K562 (cell line): ENCODE data around the gene MEDAG. TPM values are rescaled to one million over a fixed set of nuclear protein-coding genes. Genes with fewer than 3 reads are reported as not detected.

Experiments used
- ATAC-seq: fragments of 200-7000 bp; cut with Tn5 transposase; 3 replicates; pipeline ENCODE4 v1.9.1; 2020; ENCODE audit warnings: moderate library complexity
- BruUV-seq: library from RNA; stranded (reverse); fragments of 400-500 nt; replicated peaks from 2 replicates; lab custom pipeline; 2021; lab: Mats Ljungman, UMichigan
- CTCF ChIA-PET: fragments of 300-600 bp; formaldehyde crosslinking; extraction: SDS; loops from one replicate; lab custom pipeline; 2021; ENCODE audit warnings: low intra/inter-chr PET ratio; lab: Yijun Ruan, JAX
- POLR2A ChIA-PET: fragments of 300-600, 350-650 bp; sonication (Branson Sonifier 250); formaldehyde crosslinking; extraction: SDS; loops from one replicate; lab custom pipeline; 2021; ENCODE audit warnings: antibody characterized with exemption, inconsistent platforms; lab: Yijun Ruan, JAX
- DNase-seq, 4 experiments: peaks; one replicate each; pipeline versions ENCODE4 v3.0.0 to v3.0.0-alpha.2; 2011 to 2018; ENCODE audit warnings: low spot score in 3 of 4, mixed read lengths in 3 of 4; ENCODE audit errors: extremely low read depth in 1 of 4
- FAIRE-seq: peaks from 2 replicates; lab custom pipeline; 2011; peaks lifted over from hg19 to GRCh38; lab: Jason Lieb, UNC
- H2AFZ ChIP-seq: 2 replicates; pipeline ENCODE4 v1.6.0; 2011; ENCODE audit warnings: low read depth, low read length, control low read depth, inconsistent platforms
- H3K27ac ChIP-seq: fragments of 200-600 bp; 3 replicates; pipeline ENCODE4 v1.8.0; 2011; ENCODE audit warnings: low read depth, mild to moderate bottlenecking, control low read depth, inconsistent platforms, low read length, moderate library complexity, mixed read lengths; ENCODE audit errors: extremely low read depth
- H3K27me3 ChIP-seq, 2 experiments: fragments of 300-600 bp in 1 of 2; 2 replicates in 1 of 2; 3 replicates in 1 of 2; pipeline versions ENCODE4 v1.6.0 to v1.8.0; 2011; ENCODE audit warnings: inconsistent platforms in 2 of 2, low read length in 2 of 2, mild to moderate bottlenecking in 1 of 2, mixed read lengths in 1 of 2, moderate library complexity in 1 of 2; ENCODE audit not compliant: control insufficient read depth in 2 of 2, insufficient read depth in 2 of 2
- H3K36me3 ChIP-seq: fragments of 300-600 bp; 3 replicates; pipeline ENCODE4 v1.8.0; 2011; ENCODE audit warnings: mild to moderate bottlenecking, low read length, inconsistent platforms; ENCODE audit not compliant: control insufficient read depth, insufficient read depth
- H3K4me1 ChIP-seq, 2 experiments: fragments of 200-600 bp in 1 of 2; replicated peaks in 1 of 2; 2 replicates in 1 of 2; 3 replicates in 1 of 2; pipeline versions ENCODE4 v1.5.1 to v1.8.0; 2011; ENCODE audit warnings: inconsistent platforms in 2 of 2, low read length in 2 of 2, mild to moderate bottlenecking in 1 of 2, mixed read lengths in 1 of 2, moderate library complexity in 1 of 2; ENCODE audit not compliant: control insufficient read depth in 2 of 2, insufficient read depth in 2 of 2
- H3K4me2 ChIP-seq: 2 replicates; pipeline ENCODE4 v1.6.1; 2011; ENCODE audit warnings: low read length, control low read depth, inconsistent platforms, mixed read lengths; ENCODE audit not compliant: insufficient read depth
- H3K4me3 ChIP-seq: fragments of 200-600 bp; sonication (generic), shearing (Covaris generic); 2 replicates; pipeline ENCODE4 v1.5.1; 2016; ENCODE audit warnings: control low read depth, inconsistent platforms
- H3K79me2 ChIP-seq: fragments of 200-600 bp; 3 replicates; pipeline ENCODE4 v1.8.0; 2011; ENCODE audit warnings: low read length, inconsistent platforms; ENCODE audit not compliant: control insufficient read depth, insufficient read depth
- H3K9ac ChIP-seq, 2 experiments: 2 replicates each; pipeline versions ENCODE4 v1.6.0 to v1.6.1; 2011; ENCODE audit warnings: low read depth in 2 of 2, low read length in 2 of 2, control low read depth in 1 of 2, inconsistent platforms in 1 of 2, mild to moderate bottlenecking in 1 of 2, mixed read lengths in 1 of 2; ENCODE audit not compliant: insufficient read depth in 1 of 2
- H3K9me1 ChIP-seq: one replicate; pipeline ENCODE4 v1.6.0; 2011; ENCODE audit warnings: inconsistent platforms, mild to moderate bottlenecking, low read length, moderate library complexity; ENCODE audit not compliant: control insufficient read depth, insufficient read depth
- H3K9me3 ChIP-seq: replicated peaks from 2 replicates; pipeline ENCODE4 v1.5.1; 2011; ENCODE audit warnings: low read depth, low read length, inconsistent platforms; ENCODE audit not compliant: control insufficient read depth, insufficient read depth
- H4K20me1 ChIP-seq: replicated peaks from 2 replicates; pipeline ENCODE4 v1.6.1; 2011; ENCODE audit warnings: low read length, inconsistent platforms, mixed read lengths; ENCODE audit not compliant: control insufficient read depth, insufficient read depth
- CBX5 ChIP-seq: IDR thresholded peaks from 2 replicates; pipeline ENCODE4 v1.6.1; 2014; ENCODE audit warnings: low read depth, borderline replicate concordance
- ETS1 ChIP-seq: conservative IDR thresholded peaks from 2 replicates; pipeline ENCODE4 v1.6.1; 2011; ENCODE audit warnings: low read depth, mild to moderate bottlenecking, low read length; ENCODE audit not compliant: control insufficient read depth
- EZH2 ChIP-seq: IDR thresholded peaks from 2 replicates; pipeline ENCODE4 v1.6.1; 2012; ENCODE audit warnings: low read depth, mild to moderate bottlenecking, inconsistent platforms, low read length, borderline replicate concordance
- POLR2H ChIP-seq: IDR thresholded peaks from 2 replicates; pipeline ENCODE4 v1.6.1; 2016; ENCODE audit warnings: missing genetic modification characterization, low read depth, mild to moderate bottlenecking, control low read depth, missing compliant biosample characterization, moderate library complexity
- POU5F1 ChIP-seq: fragments of 150-350 bp; IDR thresholded peaks from 2 replicates; pipeline ENCODE4 v1.6.1; 2014; ENCODE audit warnings: borderline replicate concordance, low read length, low read depth, mild to moderate bottlenecking; ENCODE audit not compliant: partially characterized antibody
- ZNF644 ChIP-seq: fragments of 200-800 bp; sonication (Bioruptor generic); IDR thresholded peaks from 2 replicates; pipeline ENCODE4 v1.6.1; 2016; ENCODE audit warnings: low read depth, missing genetic modification characterization, missing compliant biosample characterization
- ZNF699 ChIP-seq: fragments of 250-450 bp; sonication (Bioruptor Pico); IDR thresholded peaks from 2 replicates; pipeline ENCODE4 v1.8.0; 2021; ENCODE audit warnings: mild to moderate bottlenecking, moderate library complexity; ENCODE audit not compliant: insufficient replicate concordance
- WGBS: fragments of 100-300 bp; shearing (Covaris generic); methylation state at CpG from one replicate; pipeline ENCODE4 v1.1.6; 2016; ENCODE audit warnings: low coverage, mixed read lengths; ENCODE audit not compliant: insufficient coverage; ENCODE audit errors: missing lambda C conversion rate; 5-methylcytosine and 5-hydroxymethylcytosine counted together
- in situ Hi-C: fragments of 300-500 bp; cut with MboI; formaldehyde crosslinking; loops from 4 replicates; pipeline ENCODE4 v1.15.0; 2018; ENCODE audit warnings: inconsistent platforms, mixed read lengths
- intact Hi-C: fragments of 100-400 bp; cut with micrococcal nuclease; formaldehyde crosslinking; loops from 2 replicates; pipeline ENCODE4 v1.14.2; 2022
- polyA plus RNA-seq, 8 experiments: library from polyadenylated mRNA; depleted of rRNA in 4 of 8; stranded (reverse) in 5 of 8; unstranded in 3 of 8; fragments of >200 nt; fragmentation: Nextera tagmentation in 2 of 8; fragmentation: Illumina TruSeq in 1 of 8; extraction: Ambion mirVana in 2 of 8; extraction: Trizol in 1 of 8; gene quantifications; 2 replicates each; pipeline versions ENCODE4 v1.2.1 to v1.2.3, GENCODE V29; 2011 to 2014; ENCODE audit warnings: inconsistent platforms in 1 of 8, missing spikeins in 1 of 8
- total RNA-seq, 7 experiments: library from RNA; depleted of rRNA in 6 of 7; stranded (reverse); fragments of >200 nt in 6 of 7; fragmentation: Illumina TruSeq in 2 of 7; extraction: Trizol in 2 of 7; gene quantifications; 2 replicates each; pipeline versions ENCODE4 v1.2.1 to v1.2.3, GENCODE V29; 2011 to 2021; ENCODE audit warnings: low replicate concordance in 1 of 7
- TF ChIP-seq, protein P1 (sequence below): IDR thresholded peaks from 3 replicates; pipeline ENCODE4 v1.6.1; 2011; ENCODE audit warnings: borderline replicate concordance, mild to moderate bottlenecking, moderate library complexity; ENCODE audit not compliant: insufficient read length; ENCODE audit errors: extremely low read depth
- TF ChIP-seq, protein P2 (sequence below): fragments of 250-450 bp; sonication (Bioruptor Pico); IDR thresholded peaks from 2 replicates; pipeline ENCODE4 v1.6.1; 2021; ENCODE audit warnings: mild to moderate bottlenecking

Gene MEDAG
- total and polyA plus RNA-seq, 9 of the 15 experiments (the other 6 are each of a cell fraction or from before 2014, with no cell fraction given), result not detected

GRCh38 chr13:30923418-30923817 is 17.3 kb downstream of the MEDAG start (continued):
- TF ChIP-seq ZNF644 (tag) (no peak), POLR2H (tag) (no peak), ZNF699 (CRISPR knock-in tag) (no peak), CBX5 (no peak), EZH2 (no peak), POU5F1 (no peak)
- TF ChIP-seq, protein P1, sequence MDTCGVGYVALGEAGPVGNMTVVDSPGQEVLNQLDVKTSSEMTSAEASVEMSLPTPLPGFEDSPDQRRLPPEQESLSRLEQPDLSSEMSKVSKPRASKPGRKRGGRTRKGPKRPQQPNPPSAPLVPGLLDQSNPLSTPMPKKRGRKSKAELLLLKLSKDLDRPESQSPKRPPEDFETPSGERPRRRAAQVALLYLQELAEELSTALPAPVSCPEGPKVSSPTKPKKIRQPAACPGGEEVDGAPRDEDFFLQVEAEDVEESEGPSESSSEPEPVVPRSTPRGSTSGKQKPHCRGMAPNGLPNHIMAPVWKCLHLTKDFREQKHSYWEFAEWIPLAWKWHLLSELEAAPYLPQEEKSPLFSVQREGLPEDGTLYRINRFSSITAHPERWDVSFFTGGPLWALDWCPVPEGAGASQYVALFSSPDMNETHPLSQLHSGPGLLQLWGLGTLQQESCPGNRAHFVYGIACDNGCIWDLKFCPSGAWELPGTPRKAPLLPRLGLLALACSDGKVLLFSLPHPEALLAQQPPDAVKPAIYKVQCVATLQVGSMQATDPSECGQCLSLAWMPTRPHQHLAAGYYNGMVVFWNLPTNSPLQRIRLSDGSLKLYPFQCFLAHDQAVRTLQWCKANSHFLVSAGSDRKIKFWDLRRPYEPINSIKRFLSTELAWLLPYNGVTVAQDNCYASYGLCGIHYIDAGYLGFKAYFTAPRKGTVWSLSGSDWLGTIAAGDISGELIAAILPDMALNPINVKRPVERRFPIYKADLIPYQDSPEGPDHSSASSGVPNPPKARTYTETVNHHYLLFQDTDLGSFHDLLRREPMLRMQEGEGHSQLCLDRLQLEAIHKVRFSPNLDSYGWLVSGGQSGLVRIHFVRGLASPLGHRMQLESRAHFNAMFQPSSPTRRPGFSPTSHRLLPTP, result no peak
- TF ChIP-seq, all 486 proteins: peak for 0

DNA sequence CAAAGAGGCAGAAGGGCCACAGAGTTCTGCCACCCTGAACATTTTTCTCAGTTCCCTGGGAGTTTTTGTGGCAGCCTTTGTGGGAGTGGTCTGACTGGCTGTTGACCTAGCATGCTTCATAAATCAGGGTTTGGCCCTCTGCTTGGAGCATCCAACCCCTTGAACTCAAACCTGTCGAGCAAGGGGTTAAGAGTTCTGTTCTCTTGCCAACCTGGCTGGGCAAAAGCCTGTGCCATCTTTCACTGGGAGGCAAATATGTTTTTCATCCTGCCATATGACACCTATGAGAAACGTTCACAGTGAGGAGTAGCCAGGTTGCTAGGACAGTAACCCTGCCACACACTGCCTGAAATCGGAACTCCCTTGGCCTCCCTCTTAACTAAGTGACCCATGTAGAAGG is 18.6 kb downstream of the MEDAG start:
- TF ChIP-seq, protein P2, sequence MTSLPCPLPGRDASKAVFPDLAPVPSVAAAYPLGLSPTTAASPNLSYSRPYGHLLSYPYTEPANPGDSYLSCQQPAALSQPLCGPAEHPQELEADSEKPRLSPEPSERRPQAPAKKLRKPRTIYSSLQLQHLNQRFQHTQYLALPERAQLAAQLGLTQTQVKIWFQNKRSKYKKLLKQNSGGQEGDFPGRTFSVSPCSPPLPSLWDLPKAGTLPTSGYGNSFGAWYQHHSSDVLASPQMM (CRISPR knock-in tag), result no peak
- no peak for TF ChIP-seq ETS1
- TF ChIP-seq, all 486 proteins: peak for 0
- POLR2A ChIA-PET, result no interaction called here
- DNase-seq (no peak), FAIRE-seq (no peak), ATAC-seq (no peak)
- no peaks in the 10 kb centered on the region for H3K79me2 ChIP-seq
- no peaks in the 10 kb centered on the region for H4K20me1 ChIP-seq
- H2AFZ ChIP-seq, result no peak overlapping the region
- no peak overlapping the region for H3K4me3 ChIP-seq
- H3K9me1 ChIP-seq, result no peaks in the 10 kb centered on the region
- H3K4me1 ChIP-seq, result no peaks in the 10 kb centered on the region
- H3K9me3 ChIP-seq, result no peaks in the 10 kb centered on the region
- no TSS peak for BruUV-seq
- WGBS, result 0% methylated on average over 3 of the region's 3 CpGs
- no peak overlapping the region for H3K9ac ChIP-seq
- no peak overlapping the region for H3K27ac ChIP-seq
- H3K4me2 ChIP-seq, result no peak overlapping the region
- peaks cover 0 to 5% of the 10 kb centered on the region in 2 experiments; a peak in 1 of 5 replicates for H3K27me3 ChIP-seq
- CTCF ChIA-PET, result no interaction called here
- in situ Hi-C loops, result no loop called here
- intact Hi-C loops, result no loop called here
- H3K36me3 ChIP-seq, result no peaks in the 10 kb centered on the region
